H1 (cell line): Measurements from ENCODE around the gene OR14I1. TPM values are rescaled to one million over a fixed set of nuclear protein-coding genes. Genes with fewer than 3 reads are reported as not detected.

Source experiments
- HDAC6 ChIP-seq: IDR thresholded peaks from one replicate; pipeline ENCODE4 v1.7.1; 2012; ENCODE audit warnings: low read depth, mild to moderate bottlenecking, inconsistent platforms, low read length, moderate library complexity
- KDM1A ChIP-seq: fragments of 200-600, 300-600 bp; sonication (generic); IDR thresholded peaks from 2 replicates; pipeline ENCODE4 v1.7.1; 2016; ENCODE audit warnings: mild to moderate bottlenecking, low read length, borderline replicate concordance
- ZNF274 ChIP-seq: IDR thresholded peaks from 2 replicates; pipeline ENCODE4 v1.7.0; 2012; ENCODE audit warnings: low read length, borderline replicate concordance; ENCODE audit errors: extremely low read depth
- polyA plus RNA-seq, 7 experiments: library from polyadenylated mRNA; depleted of rRNA in 3 of 7; stranded (reverse) in 5 of 7; unstranded in 2 of 7; fragments of >200 nt in 5 of 7; fragments of 200-250 nt in 2 of 7; gene quantifications; 1 replicate in 5 of 7; 2 replicates in 1 of 7; 4 replicates in 1 of 7; pipeline versions ENCODE4 v1.2.1 to v1.2.3, GENCODE V29; 2011 to 2013; ENCODE audit warnings: missing spikeins in 2 of 7, mixed read lengths in 2 of 7
- total RNA-seq: library from RNA; stranded (reverse); fragmentation: NEBNext Ultra II Directional; extraction: Animal tissue kit (Norgen Biotek cat#: 25700); gene quantifications from 2 replicates; pipeline ENCODE4 v1.2.1, GENCODE V29; 2021

The OR14I1 gene
- total and polyA plus RNA-seq, 2 of the 8 experiments (the other 6 are each of a cell fraction or from before 2014, with no cell fraction given), result not detected

- TF ChIP-seq ZNF274 (no peak), KDM1A (no peak), HDAC6 (no peak)
These were observed at the start of gene OR14I1 (continued) for GRCh38 chr1:248702714-248703113.
